H54 (cell line): Measurements from ENCODE around the gene SRCIN1.
"Not testable (repeated sequence)": the region's sequence is repeated elsewhere in the genome, so short reads cannot be mapped to it uniquely, and the experiment has no call there.

Experiments
- DNase-seq: peaks from one replicate; pipeline ENCODE4 v3.0.0; 2011; ENCODE audit warnings: low spot score, mixed read lengths; ENCODE audit not compliant: insufficient read length
- FAIRE-seq: peaks from 3 replicates; lab custom pipeline; 2011; peaks lifted over from hg19 to GRCh38; lab: Jason Lieb, UNC
- POLR2A ChIP-seq: IDR thresholded peaks from 2 replicates; pipeline ENCODE4 v1.6.1; 2011; ENCODE audit warnings: low read depth, mild to moderate bottlenecking, low read length

The SRCIN1 gene

GRCh38 chr17:38485146-38485468 is 120.6 kb downstream of the SRCIN1 start:
- no peak for FAIRE-seq
- DNase-seq: no peak
- no peak for TF ChIP-seq POLR2A

GRCh38 chr17:38484242-38485145 is 121.3 kb downstream of the SRCIN1 start:
- DNase-seq, FAIRE-seq: not testable (repeated sequence)

DNA sequence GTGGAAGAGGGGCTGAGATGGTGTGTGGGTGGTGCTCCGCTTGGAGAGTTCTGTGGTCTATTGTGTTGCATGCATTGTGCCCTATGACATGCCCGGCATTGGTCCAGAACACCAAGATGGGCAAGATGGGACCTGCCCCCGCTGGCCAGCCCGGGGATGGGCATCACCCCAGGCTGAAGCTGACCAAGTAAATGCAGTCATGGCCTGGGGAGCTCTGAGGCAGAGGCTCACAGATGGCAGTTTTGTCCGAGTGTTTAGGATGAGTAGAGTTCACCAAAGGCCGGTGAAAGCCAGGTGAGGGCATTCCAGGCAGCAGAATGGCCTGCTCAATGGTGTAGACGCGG is 123.1 kb downstream of the SRCIN1 start:
- not testable (repeated sequence) for DNase-seq, FAIRE-seq

GRCh38 chr17:38482039-38482699 is 123.6 kb downstream of the SRCIN1 start:
- not testable (repeated sequence) for DNase-seq, FAIRE-seq
